NCI-H460 (cell line): ENCODE measurements around the gene METTL23. TPM values are rescaled to one million over a fixed set of nuclear protein-coding genes. Genes with fewer than 3 reads are reported as not detected.
A peak's percentile ranks its signal among the peaks of the same experiment; 100 is the strongest.
"Not testable (repeated sequence)": the region's sequence is repeated elsewhere in the genome, so short reads cannot be mapped to it uniquely, and the experiment has no call there.

Experiments used
- DNase-seq: peaks from one replicate; pipeline ENCODE4 v3.0.0-alpha.2; 2016; ENCODE audit warnings: low read depth; ENCODE audit errors: extremely low read depth
- total RNA-seq: library from RNA; depleted of rRNA; stranded (reverse); fragments of >200 nt; shearing (Covaris generic); gene quantifications from 2 replicates; pipeline ENCODE4 v1.2.3, GENCODE V29; 2014

The METTL23 gene
- total RNA-seq, 1 experiment from 2014 or later = 51.2 TPM

- no peak for DNase-seq
These were observed 6.3 kb downstream of the METTL23 start for GRCh38 chr17:76732734-76733617.

GRCh38 chr17:76733618-76733957 is 6.9 kb downstream of the METTL23 start:
- no peak for DNase-seq

- DNase-seq = no peak
These were observed 7.6 kb downstream of the METTL23 start for GRCh38 chr17:76734080-76734840.

DNA sequence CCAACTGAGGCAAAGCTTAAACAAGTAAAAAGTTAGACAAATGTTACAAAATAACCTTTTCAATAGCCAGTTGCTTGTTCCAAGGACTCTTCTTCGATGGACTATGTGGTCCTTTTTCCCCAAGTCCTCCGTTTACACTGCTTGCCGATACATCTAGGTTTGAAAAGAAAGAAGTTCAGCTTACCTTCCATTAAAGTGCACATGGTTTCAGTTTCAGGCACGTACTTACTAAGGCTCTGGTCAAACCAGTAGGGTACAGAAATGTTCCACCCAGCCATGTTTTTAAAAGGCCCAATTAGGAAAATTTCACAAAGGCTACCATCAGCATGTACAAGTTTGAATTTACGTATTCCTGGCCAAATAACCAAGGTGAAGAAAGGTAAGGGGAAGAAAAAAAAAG is 8.4 kb downstream of the METTL23 start:
- no peak for DNase-seq

DNA sequence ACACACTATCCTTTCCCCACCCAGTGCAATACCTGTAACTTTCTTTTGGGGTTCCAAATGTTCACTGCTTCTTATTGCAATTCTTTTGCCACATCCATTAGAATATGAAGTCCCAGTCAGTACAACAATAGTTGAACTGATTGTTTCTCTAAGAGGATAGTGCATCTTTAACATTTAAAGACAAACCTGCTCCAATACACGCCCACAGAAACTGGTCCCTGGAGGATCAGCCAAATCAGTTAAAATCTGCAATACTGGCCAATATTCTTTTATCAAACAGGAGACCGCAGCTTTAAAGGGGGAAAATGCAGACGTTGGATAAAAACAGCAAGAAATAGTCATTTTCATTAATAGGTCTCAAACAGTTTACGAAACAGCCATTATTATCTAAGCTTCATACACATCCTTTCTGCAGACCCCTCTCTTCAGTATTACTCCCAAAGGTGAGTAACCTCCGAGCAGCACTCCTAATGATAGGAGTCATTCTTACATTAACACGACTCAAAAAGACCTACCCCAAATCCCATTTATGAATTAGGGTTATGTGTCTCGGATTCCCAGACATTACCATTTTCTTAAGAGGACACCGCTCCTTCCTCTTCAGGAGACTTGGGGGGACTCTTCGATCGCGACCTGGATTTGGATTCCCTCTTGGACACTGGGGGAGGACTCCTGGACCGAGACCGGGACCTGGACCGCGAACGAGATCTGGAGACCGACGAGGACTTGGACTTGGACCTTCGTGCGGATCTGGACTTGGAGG is 9.1 kb downstream of the METTL23 start:
- DNase-seq = no peak

- DNase-seq = peak; percentile 59
These were observed 9.9 kb downstream of the METTL23 start for GRCh38 chr17:76736349-76737081.

DNA sequence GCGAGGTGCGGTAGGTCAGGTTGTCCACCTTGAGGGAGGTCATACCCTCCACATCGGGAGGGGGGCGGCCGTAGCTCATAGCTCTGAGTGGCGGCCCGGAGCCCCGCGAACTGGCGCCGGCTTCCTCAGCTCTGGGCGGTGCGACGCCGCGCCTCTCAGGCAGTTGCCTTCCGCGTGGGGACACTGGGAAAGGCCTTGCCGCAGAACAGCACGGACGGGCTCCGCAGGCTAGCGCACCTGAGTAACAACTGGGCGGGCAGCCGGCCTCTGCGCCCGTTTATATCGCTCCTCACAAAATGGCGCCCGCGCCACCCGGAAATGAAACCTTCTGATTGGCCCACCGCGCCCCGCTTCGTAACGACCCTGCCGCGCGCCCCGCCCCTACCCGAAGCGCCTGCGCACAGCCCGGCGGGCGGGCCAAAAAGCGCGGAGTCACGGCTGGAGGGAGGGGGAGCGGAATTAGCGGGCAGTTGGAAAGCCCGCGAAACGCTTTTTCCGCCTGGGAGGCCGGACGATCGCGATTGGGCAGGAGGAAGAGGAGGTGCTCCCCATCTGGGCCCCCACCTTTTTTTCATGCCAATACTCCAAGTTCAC is 10.5 kb downstream of the METTL23 start, which contains the start of gene SRSF2:
SRSF2 (minus strand) TSS at position 250 of the 594 bp plus-strand sequence; CDS start at position 79, 171 bp downstream.
- DNase-seq = peak; percentile 98

DNA sequence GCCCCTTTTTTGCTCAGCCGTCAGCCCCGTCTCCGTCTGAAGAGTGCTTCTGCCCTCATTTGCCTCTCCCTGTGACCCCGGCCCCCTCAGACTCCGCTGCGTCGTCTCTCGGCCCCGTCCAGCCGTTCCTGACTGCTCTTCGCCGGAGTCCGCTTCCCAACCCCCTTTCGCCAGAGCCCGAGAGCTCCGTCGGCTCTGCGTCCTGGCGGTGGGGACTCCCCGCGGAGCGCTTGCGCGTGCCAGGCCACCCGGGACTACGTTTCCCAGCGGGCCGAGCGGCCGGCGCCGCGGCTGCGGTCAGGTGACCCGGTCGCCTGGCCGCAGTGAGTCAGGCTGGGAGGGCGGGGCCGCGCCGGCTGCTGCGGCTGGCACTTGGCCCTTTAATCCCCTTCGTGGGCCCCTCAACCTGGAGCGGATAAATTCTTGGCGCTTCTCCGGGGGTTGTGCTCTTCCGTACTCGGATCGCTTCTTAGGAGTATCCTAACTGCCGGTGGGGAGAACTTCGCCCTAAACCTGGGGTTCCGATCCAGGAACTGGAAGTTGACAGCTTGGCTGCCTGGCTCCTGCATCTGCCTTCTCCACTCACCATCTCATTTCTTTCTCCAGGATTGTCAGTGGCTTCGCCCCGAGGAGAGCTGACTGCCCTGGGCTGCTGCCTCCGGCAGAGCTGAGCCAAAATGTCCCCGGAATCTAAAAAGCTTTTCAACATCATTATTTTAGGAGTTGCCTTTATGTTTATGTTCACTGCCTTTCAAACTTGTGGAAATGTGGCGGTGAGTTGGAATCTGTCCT is 11.2 kb downstream of the METTL23 start, which contains the start of gene MFSD11:
MFSD11 (plus strand) TSS at position 444 of the 792 bp plus-strand sequence; CDS start at position 678, 234 bp downstream.
- peak; percentile 88 for DNase-seq

DNA sequence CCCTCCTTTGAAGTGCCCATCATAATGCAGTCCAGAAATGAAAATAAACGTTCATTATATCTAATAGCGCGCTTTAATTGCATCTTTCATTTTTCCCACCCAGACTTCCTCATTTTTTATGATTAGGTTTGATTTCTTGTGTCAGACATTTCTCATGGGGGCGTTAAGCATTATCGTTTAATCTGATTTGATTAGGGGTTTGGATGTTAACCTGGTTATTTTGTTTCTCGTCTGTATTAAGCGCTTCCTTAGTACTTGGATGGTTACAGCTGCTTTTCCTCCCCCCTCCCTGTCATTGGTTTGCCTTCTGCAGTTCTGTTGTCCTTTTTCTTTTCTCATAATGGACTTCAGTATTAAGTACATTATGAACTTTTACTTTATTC is 11.8 kb downstream of the METTL23 start:
- DNase-seq = no peak

DNA sequence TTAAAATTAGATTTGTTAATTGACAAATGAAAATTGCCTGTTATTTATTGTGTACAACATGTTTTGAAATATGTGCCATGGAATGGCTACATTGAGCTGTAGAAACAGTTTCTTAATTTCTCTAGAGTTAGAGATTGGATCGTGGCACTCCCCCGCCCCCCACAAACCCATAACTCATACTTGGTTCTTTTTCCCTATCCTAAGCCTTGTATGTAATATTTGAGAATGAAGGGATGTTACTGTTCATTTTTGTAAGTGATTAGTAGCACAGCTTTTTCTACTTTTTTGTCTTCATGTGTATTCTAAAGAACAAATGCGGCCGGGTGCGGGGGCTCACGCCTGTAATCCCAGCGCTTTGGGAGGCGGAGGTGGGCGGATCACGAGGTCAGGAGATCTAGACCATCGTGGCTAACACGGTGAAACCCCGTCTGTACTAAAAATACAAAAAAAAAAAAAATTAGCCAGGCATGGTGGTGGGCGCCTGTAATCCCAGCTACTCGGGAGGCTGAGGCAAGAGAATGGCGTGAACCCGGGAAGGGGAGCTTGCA is 13.0 kb downstream of the METTL23 start:
- DNase-seq = not testable (repeated sequence)

GRCh38 chr17:76740329-76741118 is 13.9 kb downstream of the METTL23 start:
- DNase-seq = no peak

DNA sequence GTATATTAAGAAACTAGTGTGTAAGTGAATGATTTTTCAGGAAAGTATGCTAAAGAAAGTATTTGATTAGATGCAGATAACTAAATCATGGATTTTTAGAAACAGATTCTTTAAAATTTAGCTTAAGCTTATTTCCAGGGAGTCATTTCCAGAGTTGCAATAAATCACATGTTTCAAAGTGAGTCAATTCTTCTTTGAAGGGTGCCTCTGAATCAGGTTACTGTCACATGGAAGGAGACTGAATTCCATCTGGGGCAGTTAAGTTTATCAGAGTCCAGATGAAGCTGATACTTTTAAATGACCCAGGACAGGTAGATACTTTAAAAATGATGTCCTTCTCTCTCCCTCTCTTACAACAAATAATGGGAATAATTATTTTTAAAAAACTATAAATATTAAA is 16.3 kb downstream of the METTL23 start:
- DNase-seq = no peak

DNA sequence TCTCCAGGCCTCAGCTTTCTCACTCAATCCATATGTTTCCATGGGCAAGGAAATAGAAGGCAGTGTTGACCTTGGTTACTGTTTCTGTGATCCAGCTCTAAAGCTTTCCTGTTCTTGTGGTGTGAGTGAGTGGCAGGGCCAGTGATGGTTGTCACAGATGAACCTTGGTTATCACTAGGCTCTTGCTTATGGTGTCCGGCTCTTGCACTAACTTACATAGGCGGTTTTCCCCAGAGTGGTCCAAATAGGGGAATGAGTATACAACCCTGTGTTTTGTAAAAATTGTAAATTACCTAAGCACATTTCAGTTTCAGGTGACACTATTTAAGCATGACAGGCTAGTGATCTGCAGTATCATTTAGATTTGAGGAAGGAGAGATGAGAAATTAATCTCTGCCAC is 18.1 kb downstream of the METTL23 start:
- no peak for DNase-seq

DNA sequence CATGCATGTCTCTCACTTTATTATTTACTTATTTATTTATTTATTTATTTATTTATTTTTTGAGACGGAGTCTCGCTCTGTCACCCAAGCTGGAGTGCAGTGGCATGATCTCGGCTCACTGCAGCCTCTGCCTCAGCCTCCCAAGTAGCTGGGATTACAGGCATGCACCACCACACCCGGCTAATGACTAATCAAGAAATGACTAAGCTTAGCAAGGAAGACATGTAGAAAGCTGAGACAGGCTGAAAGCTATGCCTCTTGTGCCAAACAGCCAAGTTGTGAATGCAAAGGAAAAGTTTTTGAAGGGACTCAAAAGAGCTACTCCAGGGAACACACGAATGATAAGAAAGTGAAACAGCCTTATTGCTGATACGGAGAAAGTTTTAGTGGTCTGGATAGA is 19.1 kb downstream of the METTL23 start:
- DNase-seq = not testable (repeated sequence)

GRCh38 chr17:76747716-76748363 is 21.2 kb downstream of the METTL23 start:
- DNase-seq = no peak

GRCh38 chr17:76748657-76749056 is 22.0 kb downstream of the METTL23 start:
- DNase-seq = no peak

DNA sequence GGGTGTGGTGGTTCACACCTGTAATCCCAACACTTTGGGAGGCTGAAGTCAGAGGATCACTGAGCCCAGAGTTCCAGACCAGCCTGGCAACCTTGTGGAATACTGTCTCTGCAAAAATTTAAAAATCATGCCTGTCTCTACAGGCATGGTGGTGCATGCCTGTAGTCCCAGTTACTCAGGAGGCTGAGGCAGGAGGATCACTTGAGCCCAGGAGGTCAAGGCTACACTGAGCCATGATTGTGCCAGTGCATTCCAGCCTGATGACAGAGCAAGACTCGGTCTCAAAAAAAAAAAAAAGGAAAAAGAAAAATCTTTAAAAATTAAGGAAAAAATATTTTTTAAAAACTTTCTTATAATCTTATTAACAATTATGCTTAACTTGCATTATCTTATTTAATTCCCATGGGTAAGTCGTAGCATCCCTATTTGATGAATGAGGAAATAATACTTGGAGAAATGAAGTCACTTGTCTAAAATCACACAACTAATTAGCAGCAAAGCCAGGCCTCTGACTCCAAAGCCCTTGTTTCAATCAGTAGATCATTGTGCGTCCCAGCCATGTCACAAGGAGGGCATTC is 24.9 kb downstream of the METTL23 start:
- no peak for DNase-seq
